HTERT RPE-1 (cell line): Measurements from ENCODE around the gene CRADD.

Experiments used
- in situ Hi-C: fragments of 300-500 bp; cut with MboI; formaldehyde crosslinking; loops from 4 replicates; pipeline ENCODE4 v1.14.3; 2020; ENCODE audit warnings: low sequenced_read_pairs

Gene CRADD

DNA sequence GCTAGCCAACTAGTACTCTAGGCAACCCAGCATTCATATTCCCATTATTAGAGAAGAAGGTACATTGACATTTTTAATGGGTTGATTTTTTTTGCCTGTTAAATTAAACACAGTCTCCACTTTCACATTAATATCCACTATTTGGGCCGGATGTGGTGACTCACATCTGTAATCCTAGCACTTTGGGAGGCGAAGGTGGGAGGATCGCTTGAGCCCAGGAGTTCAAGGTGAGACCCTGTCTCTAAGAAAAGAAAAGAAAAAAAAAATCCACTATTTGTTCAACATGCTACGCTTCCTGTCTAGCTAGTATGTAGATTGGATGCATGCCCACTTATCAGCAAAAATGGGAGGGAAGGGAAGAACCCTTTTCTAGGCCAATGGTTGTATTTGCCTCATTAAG is 7.1 kb upstream of the CRADD start:
- in situ Hi-C loops = no loop called here

DNA sequence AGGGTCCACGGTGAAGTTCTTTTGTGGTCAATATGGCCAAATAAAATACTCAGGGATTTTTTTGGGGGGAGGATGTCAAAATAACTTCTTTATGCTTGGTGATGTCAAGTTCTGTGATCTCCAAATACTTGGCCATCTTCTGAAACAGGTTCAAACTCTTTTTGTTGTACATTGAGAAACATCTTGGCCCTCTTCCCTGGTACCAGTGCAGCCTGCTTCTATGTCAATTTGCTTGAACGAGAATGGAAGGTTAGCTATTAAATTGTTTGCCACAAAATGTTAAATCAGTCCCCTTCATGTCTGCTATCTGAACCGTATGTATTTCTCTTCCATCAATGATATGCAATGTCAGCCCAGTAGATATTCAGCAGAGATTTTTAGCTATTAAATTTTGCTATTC is 6.1 kb upstream of the CRADD start:
- in situ Hi-C loops = no loop called here

DNA sequence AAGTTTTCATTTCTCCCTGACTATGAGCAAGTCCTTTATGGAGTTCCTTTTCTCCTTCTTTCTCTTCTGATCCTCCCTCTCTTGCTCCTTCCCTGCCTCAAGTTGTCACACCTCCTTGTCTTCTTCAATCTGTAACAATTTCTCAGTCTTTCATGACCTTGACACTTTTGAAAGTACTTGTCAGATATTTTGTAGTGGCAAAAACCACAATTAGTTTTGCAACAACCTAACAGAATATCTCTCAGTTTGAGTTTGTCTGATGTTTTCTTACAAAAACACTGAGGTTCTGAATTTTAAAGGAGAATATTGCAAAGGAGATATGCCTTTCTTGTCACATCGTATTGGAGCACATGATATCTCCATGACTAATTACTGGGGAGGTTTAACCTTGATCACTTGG is 4.1 kb upstream of the CRADD start:
- in situ Hi-C loops = no loop called here

DNA sequence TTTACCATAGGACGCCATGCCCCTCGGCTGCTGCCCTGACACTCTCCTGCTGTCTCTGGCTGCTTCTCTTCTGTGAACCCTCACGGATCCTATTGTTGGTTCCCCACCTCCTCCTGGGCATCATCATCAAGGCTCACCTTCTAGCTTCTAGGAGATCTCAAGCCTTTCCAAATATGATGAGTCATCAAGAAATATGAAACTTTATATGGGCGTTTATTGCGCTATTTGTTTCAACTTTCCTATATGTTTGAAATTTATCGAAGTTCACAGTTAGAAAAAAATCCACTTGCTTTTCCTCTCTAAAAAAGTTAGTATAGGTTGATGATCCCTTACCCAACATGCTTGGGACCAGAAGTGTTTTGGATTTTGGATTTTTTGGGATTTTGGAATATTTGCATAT is 2.8 kb upstream of the CRADD start:
- in situ Hi-C loops = no loop called here

DNA sequence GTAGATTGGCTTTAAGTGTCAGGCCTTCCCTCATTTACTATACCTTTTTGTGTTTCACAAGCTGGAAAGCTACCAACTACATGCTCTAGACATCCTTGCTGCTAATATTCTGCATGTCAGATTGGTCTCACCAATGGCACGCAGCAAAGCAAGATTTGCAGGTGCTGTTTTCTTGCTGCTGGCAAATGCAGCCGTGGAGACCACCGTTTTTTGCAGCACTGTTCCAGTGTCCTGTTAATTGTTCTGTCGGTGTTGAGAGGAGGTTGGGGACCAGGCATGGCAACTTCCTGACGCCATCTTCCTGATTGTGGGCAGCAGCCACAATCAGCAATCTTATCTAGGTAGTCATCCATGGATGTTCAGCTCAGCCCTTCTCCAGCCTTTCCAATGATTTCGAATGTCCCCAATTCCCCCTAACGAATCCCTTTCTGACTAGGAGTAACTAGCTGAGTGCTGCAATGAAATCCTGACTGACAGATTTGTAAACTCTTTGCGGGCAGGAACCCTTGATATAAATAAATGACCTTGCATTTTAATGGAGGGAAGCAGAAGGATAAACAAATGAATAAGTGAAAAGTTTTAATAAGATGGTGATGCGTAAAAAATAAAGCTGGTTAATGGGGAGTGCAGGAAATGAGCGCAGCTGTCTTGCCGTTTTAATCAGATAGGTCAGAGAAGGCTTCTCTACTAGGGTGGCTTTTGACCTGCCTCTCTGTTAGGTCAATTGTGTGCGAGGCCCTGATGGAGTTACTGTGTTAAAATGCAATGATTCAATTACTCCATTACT is 574 bp upstream of the CRADD start:
- in situ Hi-C loops = no loop called here

DNA sequence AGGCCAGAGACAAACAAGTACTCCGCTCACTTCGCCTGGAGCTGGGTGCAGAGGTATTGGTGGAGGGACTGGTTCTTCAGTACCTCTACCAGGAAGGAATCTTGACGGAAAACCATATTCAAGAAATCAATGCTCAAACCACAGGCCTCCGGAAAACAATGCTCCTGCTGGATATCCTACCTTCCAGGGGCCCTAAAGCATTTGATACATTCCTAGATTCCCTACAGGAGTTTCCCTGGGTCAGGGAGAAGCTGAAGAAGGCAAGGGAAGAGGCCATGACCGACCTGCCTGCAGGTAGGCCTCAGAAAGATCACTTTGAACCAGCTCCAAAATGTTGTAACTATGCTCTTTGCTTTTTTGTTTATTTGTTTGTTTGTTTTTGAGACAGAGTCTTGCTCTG is 1.6 kb downstream of the CRADD start:
- in situ Hi-C loops = no loop called here

DNA sequence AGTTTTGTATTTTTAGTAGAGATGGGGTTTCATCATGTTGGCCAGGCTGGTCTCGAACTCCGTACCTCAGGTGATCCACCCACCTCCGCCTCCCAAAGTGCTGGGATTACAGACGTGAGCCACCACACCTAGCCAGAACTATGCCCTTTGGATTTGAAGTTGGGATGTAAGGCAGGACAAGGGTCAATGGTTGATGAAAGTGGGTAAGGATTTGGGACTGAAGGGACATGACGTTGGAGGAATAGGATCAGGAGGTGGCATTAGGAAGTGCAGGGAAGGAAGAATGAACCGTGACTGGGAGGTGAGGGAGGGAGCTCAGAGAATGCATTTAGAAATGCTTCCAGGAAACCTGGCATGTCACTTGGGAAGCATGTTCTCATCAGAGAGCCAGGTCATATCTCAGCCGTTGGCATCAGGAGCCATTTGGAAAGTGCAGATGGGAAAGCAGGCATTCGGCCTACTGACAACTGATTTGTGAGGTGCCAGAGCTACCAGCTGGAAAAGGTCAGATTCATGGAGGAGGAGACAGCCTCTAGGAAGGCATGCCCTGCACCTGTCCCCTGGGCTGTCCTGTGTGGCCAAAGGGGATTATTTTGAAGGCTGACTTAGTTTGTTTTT is 2.2 kb downstream of the CRADD start:
- in situ Hi-C loops = no loop called here

DNA sequence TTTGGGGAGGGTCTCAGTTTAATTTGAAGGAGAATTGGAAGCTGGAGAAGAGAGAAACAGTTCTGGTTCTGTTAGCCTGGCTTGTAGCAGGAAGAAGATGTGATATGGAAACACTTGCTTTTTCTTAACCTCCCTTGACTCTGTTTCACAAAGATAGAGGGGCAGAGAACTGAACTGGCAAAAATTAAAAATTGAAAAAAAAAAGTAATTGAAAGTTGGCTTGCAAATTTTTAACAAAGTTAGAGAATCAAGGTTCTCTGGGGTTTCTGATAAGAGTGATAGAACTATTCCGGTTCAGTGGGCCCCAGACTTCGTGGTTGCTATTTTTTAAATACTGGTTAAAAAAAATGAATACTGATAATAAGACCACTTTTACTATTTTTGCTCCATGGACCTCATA is 2.8 kb downstream of the CRADD start:
- in situ Hi-C loops = no loop called here

DNA sequence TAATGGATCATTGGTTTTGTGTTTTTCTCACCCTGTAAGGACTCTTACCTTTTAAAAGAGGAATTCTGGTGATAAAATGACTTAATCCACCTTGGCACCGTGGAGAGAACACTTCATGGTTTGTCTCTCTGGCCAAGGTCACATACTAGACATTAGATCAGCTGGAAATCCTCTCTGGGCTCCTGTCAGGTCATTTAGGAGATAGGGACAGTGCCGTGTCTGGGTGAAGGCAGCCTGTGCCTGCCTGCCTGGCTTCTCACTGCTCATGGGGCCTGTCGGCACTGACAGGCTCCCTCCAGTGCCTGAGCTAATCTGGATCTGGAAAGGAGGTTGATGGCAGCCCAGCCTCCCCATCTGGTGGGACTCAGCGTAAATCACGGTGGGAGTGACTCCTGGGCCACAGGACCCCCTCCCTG is 5.7 kb downstream of the CRADD start:
- in situ Hi-C loops = no loop called here

DNA sequence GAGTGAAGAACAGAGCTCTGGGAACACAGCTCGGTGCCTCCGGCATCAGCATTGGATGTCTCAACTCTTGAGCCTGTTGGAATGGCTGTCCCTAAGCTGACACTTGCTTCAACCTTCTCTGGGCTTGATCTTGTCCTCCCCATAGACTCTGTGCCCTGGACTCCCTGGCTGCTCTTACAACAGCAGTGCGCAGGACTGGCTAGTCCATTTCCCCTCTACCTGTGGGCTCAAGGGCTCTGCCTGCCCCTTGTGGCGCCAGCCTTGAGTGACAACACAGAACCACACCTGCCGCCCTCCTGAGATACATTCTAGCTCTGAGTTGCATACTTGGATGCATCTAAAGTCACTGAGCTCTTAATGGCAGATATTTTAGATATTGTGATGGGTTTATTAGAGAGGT is 6.2 kb downstream of the CRADD start:
- in situ Hi-C loops = no loop called here

DNA sequence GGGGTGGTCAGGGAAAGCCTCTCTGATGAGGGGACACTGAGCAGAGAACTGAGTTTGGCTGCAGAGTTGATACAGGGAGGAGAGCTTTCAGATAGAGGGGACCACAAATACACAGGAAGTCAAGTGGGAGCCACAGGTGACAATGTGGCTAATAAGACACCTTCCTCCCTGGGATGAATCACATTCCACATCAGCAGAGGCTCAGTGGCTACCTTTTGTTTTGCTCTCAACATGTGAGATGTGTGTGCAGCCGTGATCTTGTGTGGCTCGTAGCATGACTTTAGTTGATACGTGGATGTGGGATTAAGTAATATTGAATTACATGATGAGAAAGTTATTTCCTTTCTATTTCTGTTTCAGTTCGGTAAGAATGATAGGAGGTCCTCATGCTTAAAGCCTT is 7.5 kb downstream of the CRADD start:
- in situ Hi-C loops = no loop called here

DNA sequence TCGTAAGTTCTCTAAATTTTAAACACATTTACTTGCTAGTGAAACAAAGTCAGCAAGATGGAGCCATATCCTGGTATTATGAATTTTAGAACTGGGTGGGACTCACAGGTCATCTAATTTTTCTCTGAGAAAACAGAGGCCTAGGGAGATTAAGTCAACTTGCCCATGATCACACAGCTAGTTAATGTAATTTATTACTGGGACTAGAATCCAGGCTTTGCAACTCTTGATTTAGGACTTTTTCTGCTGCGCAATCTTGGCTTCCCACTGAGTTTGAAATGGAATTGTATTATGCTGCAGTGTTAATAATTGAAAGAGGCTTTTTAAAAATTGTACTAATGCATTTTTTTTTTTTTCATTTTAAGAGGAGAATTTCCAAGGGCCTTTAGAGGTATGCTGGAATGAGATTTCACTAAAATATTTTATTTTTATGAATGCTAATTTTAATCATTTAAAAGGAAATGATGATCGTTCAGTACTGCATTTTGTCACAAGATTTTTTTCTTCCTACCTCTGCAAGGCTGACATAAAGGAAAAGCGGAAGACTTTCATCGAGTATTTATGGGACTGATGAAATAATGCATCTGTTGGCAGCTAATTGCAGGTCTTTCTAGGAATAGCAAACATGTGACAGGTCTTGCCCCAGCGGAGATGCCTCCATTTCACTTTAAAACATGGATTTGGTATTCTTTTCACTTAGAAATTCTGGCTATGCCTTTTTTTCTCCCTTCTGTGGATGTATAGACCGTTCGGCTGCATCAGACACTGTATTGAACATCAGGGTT is 9.6 kb downstream of the CRADD start:
- in situ Hi-C loops = no loop called here

DNA sequence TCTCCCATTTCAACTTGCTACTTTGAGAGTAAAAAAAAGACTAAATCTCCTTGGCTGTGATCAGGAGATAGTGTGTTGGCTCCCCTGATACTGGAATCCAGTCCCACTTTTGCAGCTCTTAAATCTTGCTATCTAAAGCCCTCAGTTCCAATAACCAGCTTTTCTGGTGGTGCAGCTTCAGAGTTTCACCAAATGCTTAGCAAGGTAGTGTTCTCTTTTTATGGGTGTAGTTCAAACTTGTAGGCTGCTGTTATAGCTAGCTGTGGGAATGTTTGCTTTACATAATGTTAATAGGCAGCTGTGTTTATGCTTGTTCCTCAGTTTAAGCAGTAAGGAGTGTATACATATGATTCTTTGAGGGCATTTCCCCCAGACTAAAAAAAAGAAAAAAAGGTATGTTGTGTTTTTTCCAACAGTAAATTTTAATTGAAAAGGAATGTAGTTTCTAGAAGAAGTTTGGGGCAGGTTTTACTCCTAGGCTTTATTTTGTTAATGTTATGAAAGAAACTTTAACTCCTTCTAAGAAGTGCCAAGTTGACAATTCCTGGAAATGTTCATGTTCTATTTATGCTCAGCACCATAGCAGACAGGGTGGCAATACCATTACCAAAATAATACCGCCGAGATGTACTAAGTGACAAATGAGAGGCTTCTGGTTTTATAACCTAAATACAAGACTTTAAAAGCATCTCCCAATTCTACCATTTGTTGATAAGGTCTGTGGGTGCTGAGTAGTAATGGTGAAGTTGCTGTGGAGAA is 12.1 kb downstream of the CRADD start:
- in situ Hi-C loops = no loop called here

DNA sequence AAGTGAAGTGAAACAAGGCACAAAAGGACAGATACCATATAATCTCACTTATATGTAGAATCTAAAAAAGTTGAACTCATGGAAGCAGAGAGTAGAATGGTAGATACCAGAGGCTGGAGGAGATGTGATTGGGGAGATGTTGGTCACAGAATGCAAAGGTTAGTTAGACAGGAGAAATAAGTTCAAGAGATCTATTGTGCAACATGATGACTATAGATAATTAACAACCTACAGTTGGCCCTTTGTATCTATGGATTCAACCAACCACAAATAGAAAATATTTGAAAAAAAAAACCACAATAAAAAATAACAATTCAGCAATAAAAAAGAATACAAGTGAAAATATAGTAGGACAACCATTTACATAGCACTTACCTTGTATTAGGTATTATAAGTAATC is 19.3 kb downstream of the CRADD start:
- in situ Hi-C loops = no loop called here

DNA sequence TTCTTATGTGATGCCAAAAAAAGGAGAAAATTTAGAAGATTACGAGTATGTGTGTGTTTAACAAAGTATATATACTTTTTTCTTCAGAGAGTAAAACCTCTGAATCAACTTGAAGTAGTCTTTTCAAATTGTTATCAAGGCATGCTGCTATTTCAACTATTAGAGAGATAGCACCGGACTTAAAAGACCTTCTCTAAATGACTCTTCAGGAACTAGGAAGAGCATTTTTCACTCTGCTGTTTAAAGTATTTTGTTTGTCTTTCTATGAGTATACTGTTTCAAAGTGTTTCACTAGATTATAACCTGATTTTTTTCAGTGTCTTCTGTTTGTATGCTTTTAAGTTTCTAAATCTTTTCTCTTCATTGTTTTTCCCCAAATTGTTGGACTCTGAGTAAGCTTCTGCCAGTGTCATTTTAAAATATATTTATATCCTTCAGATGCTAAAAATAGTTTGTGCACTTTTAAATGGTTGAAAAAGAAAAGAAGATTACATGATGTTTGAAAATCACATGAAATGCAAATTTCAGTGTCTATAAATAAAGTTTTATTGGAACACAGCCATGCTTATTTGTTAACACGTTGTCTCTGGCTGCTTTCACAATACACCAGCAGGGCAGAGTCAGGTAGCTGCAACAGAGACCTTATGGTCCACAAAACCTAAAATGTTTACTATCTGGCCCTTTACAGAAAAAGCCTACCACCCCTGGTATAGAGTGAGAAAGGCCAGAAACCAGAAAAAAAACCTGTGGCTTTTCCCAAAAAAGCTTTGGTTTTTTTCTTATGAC is 21.3 kb downstream of the CRADD start:
- in situ Hi-C loops = no loop called here

DNA sequence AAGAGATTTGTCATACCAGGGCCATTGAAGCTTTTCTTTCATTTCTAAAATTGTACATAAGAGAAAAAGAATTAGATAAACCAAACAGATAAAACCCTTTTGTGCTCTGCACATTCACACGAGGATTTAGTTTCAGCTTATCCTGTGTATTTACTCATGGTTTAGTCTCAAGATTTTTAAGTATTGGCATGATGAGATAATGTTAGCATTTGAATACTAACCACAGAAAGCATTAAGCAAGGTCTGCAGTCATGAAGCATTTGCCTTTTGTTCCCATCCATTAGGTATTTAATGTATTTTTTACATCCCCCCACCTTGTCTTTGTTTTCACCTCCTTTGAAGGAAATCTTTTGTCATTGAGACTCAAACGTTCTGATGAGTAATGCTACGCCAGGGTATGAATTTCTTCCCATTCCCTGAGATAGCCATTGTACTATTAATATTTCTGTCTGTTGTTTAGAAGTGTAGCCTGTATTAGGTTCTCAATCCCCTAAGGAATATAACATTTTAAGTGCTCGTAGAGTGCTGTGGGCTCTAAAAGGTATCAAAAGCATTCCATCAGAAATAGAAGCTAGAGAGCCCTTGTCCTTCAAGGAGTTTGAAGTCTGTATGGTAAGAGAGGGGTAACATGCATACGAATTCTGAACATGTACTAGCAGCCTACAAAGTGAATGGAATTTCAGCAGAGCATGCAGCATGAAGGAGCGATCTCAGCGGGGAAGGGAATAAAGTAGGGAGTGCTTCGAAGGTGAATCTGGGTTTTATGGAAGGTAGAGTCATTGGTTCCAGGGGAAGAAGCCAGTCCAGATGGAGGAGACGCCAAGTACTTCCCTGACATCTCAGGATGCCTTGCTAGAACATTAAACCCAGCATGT is 22.3 kb downstream of the CRADD start:
- in situ Hi-C loops = no loop called here

DNA sequence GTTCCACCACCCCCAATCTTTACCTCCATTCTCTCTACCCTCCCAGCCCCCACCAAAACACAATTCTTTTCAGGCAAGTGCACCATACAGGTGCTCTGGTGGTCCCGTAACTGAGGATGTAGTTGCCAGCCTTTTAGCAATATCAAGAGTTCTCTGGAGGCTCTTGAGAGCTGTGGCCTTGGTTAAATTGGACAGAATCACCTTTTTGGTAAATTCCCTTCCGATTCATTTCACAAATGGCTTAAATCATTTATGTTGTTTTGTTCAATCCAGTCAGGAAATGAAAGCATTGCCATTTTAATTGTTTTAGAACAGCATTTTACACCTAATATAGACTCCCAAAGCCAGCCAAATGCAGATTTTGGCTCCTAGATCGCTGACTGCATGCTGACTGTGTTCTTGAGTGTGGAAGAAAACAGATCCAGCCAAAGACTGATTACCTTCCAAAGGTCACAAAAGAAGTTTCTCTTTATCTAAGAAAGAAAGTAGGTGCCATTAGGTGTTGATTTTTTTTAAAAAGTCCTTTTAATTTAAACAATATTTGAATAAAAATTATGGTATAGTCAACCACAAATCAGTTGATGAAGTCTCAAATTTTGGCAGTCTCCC is 25.6 kb downstream of the CRADD start:
- in situ Hi-C loops = no loop called here

DNA sequence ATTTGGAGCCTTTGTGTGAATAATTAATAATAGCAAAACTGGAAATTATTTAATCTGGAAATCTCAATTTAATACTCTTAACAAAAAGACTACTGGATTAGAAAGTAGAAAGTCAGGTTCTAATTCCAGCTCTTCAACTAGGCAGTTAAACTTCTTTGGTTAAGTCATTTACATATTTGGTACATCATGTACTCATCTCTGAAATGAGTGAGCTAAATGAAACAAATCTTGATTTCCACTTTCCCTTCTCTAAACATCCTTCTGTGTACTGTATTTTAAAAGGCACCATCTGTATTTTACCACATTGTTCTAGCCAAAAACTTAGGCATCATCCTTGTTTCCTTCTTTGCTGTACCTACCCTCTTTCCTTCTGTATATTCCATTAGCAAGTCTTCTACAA is 26.9 kb downstream of the CRADD start:
- in situ Hi-C loops = no loop called here

DNA sequence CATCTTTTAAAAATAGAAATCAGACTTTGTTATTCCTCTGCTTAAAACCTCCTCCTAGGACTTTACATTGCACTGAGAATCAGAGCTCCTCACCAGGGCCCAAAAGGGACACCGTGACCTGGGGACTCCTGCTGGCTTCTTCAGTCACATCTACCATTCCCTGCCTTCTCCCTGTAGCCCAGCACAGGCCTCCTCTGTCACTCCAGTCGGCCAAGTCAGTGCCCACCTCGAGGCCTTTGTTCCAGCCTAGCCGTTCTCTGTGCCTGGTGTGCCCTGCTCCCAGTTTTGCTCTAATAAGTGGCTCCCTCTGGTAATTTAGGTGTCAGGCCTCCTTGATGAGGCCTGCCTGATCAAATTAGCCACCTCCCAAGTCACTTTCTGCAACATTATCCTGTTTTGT is 27.4 kb downstream of the CRADD start:
- in situ Hi-C loops = no loop called here
